HT-29 (cell line): ENCODE measurements around the gene SLIT3. TPM values are rescaled to one million over a fixed set of nuclear protein-coding genes. Genes with fewer than 3 reads are reported as not detected.
A peak's percentile ranks its signal among the peaks of the same experiment; 100 is the strongest.

Experiments
- DNase-seq: peaks from one replicate; pipeline ENCODE4 v3.0.0-alpha.2; 2015; ENCODE audit warnings: low spot score
- total RNA-seq: library from RNA; depleted of rRNA; stranded (reverse); fragments of >200 nt; shearing (Covaris generic); gene quantifications from 2 replicates; pipeline ENCODE4 v1.2.3, GENCODE V29; 2014

Gene SLIT3
- total RNA-seq, 1 experiment from 2014 or later, result not detected

DNA sequence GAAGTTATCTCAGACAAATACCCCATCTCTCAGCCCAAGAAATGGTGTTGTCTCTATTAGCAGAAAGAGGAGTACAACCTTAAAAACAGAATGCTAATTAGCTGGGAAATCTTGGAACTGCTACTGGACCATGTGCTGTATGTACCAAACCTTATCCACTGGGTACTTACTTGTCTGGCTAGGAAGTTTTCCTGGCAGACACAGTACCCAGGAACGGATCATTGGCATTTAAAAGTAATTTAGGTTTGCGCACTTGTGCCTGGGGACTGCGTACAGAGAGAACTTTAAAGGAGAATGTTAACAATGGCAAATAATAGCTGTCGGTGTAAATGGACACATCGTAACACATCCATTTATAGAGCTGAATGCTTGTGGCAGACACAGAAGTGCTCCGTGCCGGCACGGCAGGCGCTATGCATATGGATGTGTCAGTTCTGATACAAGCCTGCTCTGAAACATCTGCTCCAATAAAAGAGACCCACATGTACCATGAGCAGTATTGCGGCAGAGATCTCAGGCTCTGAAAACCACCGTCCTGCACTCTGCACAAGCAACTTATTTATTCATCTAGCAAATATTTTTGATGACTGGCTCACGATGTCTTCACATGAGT lies 431.2 kb downstream of the SLIT3 start:
- no peak for DNase-seq

- no peak for DNase-seq
These were observed 433.7 kb downstream of the SLIT3 start for GRCh38 chr5:168867241-168867640.

GRCh38 chr5:168865968-168866367 lies 435.0 kb downstream of the SLIT3 start:
- DNase-seq, result no peak

DNA sequence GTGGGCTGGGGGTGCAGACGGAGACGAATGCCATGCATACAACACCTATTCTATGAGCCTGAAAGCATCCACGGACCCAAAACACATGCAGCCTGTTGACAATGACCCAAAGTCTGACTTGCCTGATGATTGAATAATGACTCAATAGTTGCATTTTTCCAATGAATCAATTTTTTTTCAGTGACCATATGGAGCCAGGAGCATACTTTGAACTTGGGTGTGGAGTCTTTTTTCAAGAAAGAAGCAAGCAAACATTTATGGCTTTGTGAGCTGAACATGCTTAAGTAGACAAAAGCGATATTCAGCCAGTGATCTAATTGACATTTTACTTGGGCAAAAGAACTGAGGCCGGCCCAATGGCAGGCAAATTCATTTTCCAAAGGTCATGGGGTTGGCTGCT lies 437.9 kb downstream of the SLIT3 start:
- DNase-seq, result no peak

DNA sequence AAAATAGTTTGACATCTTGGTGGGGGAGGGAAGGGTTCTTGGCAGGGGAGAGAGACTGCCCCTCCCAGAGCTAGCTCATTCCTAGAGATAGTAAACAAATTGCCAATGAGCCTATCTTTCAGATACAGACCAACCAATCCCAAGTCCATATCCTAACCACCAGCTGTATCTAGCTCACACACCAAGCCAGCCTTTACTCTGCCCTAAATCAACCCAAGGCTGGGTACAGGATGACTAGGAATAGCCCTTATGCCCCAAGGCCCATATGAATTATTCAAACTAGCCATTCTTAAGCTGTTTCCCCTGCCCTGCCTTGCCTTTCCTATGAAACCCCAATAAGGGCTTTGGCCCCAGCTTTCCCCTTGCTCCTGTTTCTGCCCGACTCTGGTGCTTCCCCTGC lies 440.4 kb downstream of the SLIT3 start:
- DNase-seq, result no peak

GRCh38 chr5:168860081-168860480 lies 440.9 kb downstream of the SLIT3 start:
- DNase-seq, result no peak

DNA sequence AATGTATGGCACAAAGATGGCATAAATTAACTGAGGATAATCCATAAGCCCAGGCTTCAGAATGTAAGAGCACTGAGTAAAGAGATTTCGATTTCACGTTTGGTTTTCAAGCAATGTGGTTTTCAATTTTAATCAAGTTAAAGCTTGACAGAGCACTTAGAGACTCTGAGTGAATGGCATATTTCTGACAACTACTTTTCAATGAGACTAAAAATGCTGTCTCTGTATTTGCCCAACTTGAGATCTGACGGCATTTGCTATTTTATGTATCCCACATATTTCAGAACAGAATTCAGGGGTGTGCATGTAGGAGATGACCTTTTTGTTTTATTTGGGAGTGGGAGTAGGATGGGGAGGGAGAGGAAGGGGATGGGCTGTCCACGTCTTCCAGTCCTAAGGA lies 441.5 kb downstream of the SLIT3 start:
- no peak for DNase-seq

- no peak for DNase-seq
These were observed 441.9 kb downstream of the SLIT3 start for GRCh38 chr5:168858994-168859393.

DNA sequence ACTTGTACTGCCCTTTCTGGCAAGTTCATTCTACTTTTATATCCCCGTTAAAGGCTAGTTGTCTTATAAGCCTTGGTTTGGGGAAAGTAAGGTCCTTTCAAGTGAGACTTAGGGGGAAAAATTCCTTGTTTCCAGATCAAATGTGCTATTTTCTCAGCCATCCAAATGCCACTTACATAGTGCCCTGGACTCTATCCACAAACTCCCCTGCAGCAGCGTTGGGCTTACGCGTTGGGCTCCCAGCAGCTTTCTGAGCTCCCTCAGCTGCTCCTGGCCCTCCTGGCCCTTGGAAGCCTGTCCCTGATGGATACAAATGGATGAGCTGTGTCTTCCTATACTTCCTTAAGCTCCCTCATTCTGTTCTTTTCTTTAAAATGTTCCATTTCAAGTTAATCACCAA lies 442.6 kb downstream of the SLIT3 start:
- no peak for DNase-seq

- DNase-seq, result no peak
These were observed 447.0 kb downstream of the SLIT3 start for GRCh38 chr5:168853972-168854371.

- DNase-seq, result peak; percentile 8
These were observed 448.6 kb downstream of the SLIT3 start for GRCh38 chr5:168852329-168852728.

DNA sequence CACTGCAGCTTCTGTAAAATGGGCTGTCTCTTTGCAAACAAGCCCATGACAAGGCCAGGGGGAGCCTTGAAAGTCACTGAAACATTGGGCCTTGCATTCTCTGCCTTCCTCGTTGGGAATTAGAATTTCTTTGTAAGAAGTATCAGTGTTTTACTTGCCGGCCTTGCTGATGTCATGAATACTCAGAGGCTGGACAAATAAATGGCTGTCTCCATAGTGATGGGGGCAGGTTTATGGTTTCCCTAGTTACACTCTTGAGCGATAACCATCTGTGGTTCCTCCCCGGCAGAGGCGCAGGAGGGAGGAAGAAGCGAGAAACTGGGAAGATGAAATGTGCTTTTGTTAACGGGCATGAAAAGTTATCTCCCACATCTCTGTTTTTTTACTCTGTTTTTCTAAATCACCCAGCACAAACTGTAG lies 449.0 kb downstream of the SLIT3 start:
- DNase-seq, result peak; percentile 52

GRCh38 chr5:168850683-168851082 lies 450.3 kb downstream of the SLIT3 start:
- DNase-seq, result no peak

- DNase-seq, result no peak
These were observed 452.4 kb downstream of the SLIT3 start for GRCh38 chr5:168848569-168848968.

DNA sequence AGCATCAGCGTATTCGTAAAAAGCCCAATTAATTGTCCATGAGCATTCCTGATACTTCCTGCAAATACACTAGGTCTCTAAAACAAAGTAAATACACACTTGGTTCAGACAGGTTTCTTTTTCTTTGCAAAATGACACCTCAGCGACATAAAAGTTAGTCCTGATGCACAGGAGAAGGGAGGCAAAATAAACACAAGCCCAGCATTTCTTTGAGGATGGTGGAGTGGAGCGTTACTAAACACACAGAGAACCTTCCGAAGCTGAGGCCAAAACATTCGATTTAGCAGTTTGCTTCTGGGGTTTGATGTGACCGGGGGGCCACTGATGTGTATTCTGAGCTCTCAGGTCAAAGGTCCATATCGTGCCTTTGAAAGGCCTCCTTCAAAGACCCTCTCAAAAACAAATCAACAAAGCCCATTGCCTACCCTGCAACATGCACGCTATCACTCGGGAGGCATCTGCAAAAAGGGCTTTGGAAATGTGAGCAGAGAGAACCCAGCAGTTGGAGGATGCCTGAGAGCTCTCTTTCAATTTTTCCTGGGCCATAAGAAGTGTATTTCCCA lies 453.3 kb downstream of the SLIT3 start:
- DNase-seq, result no peak

DNA sequence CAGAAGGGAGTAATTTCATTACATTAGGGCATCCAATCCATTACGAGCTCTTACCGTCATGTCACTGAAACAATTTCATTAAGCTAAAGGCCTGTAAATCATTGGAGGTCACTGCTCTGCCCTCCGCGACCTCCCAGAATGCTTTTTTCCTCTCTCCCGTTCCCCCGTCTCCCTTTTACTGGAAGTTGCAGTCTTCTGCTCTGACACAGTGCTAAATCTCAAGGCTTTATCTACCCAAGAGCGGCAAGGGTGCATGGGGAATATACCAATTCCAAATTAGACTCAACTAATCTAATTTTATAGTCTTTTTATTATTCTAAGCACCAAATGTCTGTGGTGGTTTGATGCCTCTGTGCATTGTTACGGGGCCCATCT lies 456.0 kb downstream of the SLIT3 start:
- no peak for DNase-seq

DNA sequence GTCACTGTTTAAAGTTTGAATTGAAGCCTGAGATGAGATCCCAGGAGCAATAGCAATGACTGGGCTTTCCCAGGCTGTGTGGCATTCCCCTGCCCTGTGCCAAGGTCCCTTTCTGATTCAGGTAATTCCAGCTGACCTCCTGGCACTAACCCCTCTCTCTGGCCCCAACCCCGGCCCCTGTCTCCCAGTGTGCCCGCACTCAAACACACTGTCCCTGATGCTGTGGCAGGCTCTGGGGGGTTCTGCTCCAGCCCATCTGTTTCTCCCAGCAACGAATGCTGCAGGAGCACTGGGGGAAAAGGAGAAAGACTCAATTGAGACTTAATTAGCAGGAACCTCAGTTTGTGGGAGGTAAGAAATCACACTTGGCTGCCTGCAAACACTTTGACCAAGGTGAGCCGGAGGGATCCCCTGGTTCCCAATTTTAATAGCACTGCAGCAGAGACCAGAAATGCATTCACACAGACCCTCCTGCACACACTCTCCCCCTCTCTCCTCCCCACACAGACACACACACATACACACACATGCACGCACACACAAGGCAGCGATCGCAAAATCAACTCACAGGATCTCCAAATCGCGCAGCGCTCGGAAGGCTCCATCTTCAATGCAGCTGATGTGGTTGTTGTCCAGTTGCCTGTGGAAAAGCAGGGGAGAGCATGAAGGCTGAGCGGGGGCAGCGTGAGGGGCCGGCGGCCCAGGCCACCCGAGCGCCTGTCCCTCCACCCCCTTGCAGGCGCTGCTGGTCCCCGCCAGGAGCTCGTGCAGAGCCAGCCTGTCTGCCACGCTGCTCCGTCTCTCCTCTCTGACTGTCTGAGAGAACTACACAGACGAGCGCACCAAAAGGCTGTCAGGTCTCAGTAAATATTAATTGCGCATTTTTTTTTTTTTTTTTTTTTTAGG lies 456.7 kb downstream of the SLIT3 start:
- no peak for DNase-seq

- DNase-seq, result no peak
These were observed 457.5 kb downstream of the SLIT3 start for GRCh38 chr5:168843277-168844015.

DNA sequence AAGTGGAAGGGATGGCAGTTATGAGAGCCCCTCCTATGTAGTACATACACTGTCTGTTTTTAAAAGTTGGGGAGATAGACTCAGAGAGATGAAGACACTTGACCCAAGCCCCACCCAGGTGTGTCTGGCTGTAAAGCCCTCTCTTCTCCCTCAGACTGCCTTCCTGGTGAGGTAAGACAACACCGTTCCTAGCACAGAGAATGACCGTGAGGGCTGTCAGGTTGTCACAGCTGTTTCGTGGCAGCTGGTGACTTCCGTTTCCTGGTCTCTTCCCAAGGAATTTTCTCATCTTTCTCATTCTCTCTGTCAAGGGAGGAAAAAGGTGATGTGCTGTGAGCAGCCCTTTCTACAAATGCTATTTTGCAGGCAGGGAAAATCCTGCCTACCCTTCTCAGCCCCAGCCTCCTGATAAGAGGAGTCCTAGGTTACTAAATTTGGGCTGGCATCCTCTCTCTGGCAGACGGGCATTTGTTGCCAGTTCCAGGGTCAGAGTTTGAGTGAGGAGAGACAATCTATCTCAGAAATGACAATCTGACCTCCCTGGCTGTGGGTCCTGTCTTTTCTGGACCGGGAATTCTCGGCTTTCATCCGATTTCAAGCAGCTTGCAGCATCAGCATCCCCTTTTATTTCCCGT lies 458.3 kb downstream of the SLIT3 start:
- DNase-seq, result no peak

DNA sequence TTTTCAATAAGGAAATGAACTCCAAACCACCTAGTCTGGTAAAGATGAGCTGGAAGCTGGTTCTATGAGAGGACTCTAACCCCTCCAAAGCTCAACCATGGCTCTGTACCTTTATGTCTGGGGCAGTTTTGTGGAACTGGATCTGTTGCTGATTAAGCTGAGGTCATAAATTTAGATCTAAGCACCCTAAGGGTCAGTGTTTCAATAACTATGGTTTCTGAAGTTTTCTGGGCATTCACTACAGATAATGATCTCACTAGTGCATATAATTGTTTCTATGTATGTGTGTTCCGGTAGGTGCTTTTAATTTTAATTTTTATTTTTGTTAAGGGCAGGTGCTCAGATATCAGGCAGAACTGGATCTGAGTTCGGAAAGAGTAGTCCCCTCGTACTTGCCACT lies 463.1 kb downstream of the SLIT3 start:
- DNase-seq, result no peak

DNA sequence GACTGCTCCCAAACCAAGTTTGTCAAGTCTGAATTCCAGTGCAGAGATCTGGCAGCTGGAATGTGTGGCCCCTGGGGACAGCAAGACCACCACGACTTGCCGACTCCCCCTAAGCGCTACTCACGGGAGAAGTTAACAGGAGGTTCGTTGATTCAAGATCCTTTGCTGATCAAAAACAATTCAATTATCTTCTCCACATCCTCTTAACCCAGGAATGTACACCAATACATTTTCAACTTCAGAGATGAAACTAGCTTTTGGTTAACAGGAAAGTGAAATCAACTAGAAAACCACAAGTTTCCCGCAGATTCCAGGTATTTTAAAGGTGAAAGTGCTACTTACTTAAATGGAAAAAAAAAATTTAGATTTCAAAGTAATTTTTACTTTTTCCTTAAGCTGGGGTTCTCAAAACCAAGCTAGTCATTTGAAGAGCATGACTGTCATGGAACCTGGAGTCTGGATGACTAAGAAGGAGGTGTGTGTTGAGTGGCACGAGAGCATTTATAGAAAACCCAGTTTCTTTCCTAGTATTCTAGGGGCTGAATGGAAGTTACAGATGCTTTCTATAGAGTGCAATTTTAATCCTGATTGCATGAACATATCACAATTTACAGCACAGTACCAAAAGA lies 464.2 kb downstream of the SLIT3 start:
- DNase-seq, result no peak
